ENCODE measurements around the gene CEP131.

CEP131 gene

GRCh38 chr17:81194225-81194760, 28.5 kb downstream of the CEP131 start:
- no peak for TF ChIP-seq CTCF (IDR thresholded peaks at IDR 0.05; ENCODE audit: unreplicated experiment in 3 of 3)
- H3K4me1 Mint-ChIP-seq = no peaks in the 10 kb centered on the region
- no peaks in the 10 kb centered on the region for H3K9me3 Mint-ChIP-seq
- H3K4me3 Mint-ChIP-seq = no peak overlapping the region
- no peak overlapping the region for H3K27ac Mint-ChIP-seq
- no peaks in the 10 kb centered on the region for H3K27me3 Mint-ChIP-seq (ENCODE audit: low read depth)
- H3K36me3 Mint-ChIP-seq (ENCODE audit: low read depth) = peaks cover 4% of the 10 kb centered on the region

DNA sequence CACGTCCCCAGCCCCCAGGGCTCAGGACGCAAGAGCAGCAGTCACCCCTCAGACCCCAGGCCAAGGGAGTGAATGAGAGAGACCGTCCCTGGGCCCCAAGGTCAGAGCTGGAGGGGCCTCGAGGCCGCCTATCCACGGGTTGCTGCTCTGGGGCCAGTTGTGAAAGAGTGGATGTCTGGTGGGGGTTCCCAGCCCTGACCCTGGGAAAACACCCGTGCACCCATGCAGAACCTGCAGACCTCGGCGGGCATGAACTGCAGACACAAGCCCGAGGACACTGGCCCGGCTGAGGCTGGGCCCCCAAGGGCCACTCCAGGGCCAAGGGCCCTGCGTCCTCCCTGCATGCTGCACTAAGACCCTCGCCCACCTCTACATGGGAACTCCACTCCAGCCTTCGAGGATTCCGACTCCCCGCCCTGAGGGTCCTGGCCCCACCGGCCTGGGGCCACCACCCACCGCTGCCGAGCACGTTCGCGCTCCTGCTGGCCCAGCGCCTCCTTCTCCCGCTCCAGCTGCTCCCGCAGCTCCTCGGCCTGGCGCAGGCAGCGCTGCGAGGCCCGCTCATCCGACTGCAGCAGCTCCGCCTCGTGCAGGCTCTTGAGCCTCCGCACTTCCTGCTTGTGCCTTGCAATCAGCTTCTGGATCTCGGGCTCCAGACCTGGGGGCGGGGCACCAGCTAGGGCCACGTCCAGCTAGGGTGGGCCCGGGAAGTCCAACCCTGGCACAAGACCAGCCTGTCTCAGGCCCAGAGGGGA, 29.1 kb downstream of the CEP131 start:
- TF ChIP-seq CTCF (IDR thresholded peaks at IDR 0.05; ENCODE audit: unreplicated experiment in 3 of 3) = no peak

DNA sequence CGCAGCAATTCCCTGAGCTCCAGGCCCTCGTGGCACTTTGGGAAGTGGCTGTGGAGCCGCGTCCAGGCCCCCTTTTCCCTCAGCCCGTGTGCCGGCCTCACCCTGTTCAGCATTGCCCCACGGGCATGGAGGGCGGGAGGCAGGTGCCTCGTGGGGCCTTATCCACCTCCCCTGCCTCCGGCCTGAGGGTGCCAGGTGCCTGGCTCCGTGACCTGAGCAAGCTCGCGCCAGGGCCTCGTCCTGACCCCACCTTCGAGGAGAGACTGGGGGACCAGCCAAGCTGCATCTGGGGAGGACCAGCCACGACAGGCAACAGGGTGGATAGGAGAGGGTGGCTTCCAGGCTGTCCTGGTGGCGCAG, 29.7 kb downstream of the CEP131 start:
- peaks cover 4% of the 10 kb centered on the region for H3K36me3 Mint-ChIP-seq (ENCODE audit: low read depth)
- H3K27me3 Mint-ChIP-seq (ENCODE audit: low read depth) = no peaks in the 10 kb centered on the region
- H3K27ac Mint-ChIP-seq = no peak overlapping the region
- no peaks in the 10 kb centered on the region for H3K4me1 Mint-ChIP-seq
- no peaks in the 10 kb centered on the region for H3K9me3 Mint-ChIP-seq
- H3K4me3 Mint-ChIP-seq = no peak overlapping the region
- no peak for TF ChIP-seq CTCF (IDR thresholded peaks at IDR 0.05; ENCODE audit: unreplicated experiment in 3 of 3)

More for the DNA sequence above, 29.1 kb downstream of the CEP131 start:
- Mint-ChIP-seq H3K27me3 (ENCODE audit: low read depth) (no peaks in the 10 kb centered on the region), H3K4me3 (no peak overlapping the region), H3K27ac (no peak overlapping the region), H3K36me3 (ENCODE audit: low read depth) (peaks cover 4% of the 10 kb centered on the region), H3K4me1 (no peaks in the 10 kb centered on the region), H3K9me3 (no peaks in the 10 kb centered on the region)

- H3K27me3 Mint-ChIP-seq (ENCODE audit: low read depth) = no peaks in the 10 kb centered on the region
Measured at GRCh38 chr17:81192386-81193050, 30.2 kb downstream of the CEP131 start.

GRCh38 chr17:81191646-81192045, 31.1 kb downstream of the CEP131 start:
- no peaks in the 10 kb centered on the region for H3K4me1 Mint-ChIP-seq
- H3K4me3 Mint-ChIP-seq = no peak overlapping the region
- no peak for TF ChIP-seq CTCF (IDR thresholded peaks at IDR 0.05; ENCODE audit: unreplicated experiment in 3 of 3)
- no peaks in the 10 kb centered on the region for H3K27me3 Mint-ChIP-seq (ENCODE audit: low read depth)
- H3K9me3 Mint-ChIP-seq = no peaks in the 10 kb centered on the region
- peaks cover 4% of the 10 kb centered on the region for H3K36me3 Mint-ChIP-seq (ENCODE audit: low read depth)
- no peak overlapping the region for H3K27ac Mint-ChIP-seq

More at GRCh38 chr17:81192386-81193050, 30.2 kb downstream of the CEP131 start:
- H3K4me1 Mint-ChIP-seq = no peaks in the 10 kb centered on the region
- no peak overlapping the region for H3K4me3 Mint-ChIP-seq
- H3K27ac Mint-ChIP-seq = no peak overlapping the region
- TF ChIP-seq CTCF (IDR thresholded peaks at IDR 0.05; ENCODE audit: unreplicated experiment in 3 of 3) = no peak
- H3K36me3 Mint-ChIP-seq (ENCODE audit: low read depth) = peaks cover 4% of the 10 kb centered on the region
- H3K9me3 Mint-ChIP-seq = no peaks in the 10 kb centered on the region

All from nephron (organoid).